ENCODE measurements around the gene URI1.
"Not testable (repeated sequence)": the region's sequence is repeated elsewhere in the genome, so short reads cannot be mapped to it uniquely, and the experiment has no call there.

The URI1 gene

GRCh38 chr19:29947871-29948270 is 5.8 kb downstream of the URI1 start:
- no peak overlapping the region for H3K23ac ChIP-seq (ENCODE audit: low read depth, low read length, poor library complexity)
- H3K27me3 ChIP-seq (ENCODE audit: control insufficient read depth in 3 of 3, insufficient read depth in 3 of 3, low read depth in 1 of 3, low read length in 3 of 3), result no peaks in the 10 kb centered on the region
- H4K8ac ChIP-seq (ENCODE audit: low read depth, low read length), result no peak overlapping the region
- H4K91ac ChIP-seq (ENCODE audit: low read depth, low read length, poor library complexity), result no peak overlapping the region
- no peak overlapping the region for H3K4me2 ChIP-seq (ENCODE audit: insufficient read depth, low read length, poor library complexity, severe bottlenecking)
- no peaks in the 10 kb centered on the region for H3K79me1 ChIP-seq (ENCODE audit: low read depth, low read length)
- H3K4me3 ChIP-seq (ENCODE audit: low read length in 2 of 2), result no peak overlapping the region
- H2AFZ ChIP-seq (ENCODE audit: low read length), result no peak overlapping the region
- H3K4ac ChIP-seq (ENCODE audit: low read length), result no peak overlapping the region
- no peak overlapping the region for H3K9ac ChIP-seq (ENCODE audit: low read depth, low read length, poor library complexity)
- H2BK5ac ChIP-seq (ENCODE audit: low read length), result no peak overlapping the region
- H2BK12ac ChIP-seq (ENCODE audit: low read length), result no peak overlapping the region
- H3K27ac ChIP-seq (replicated peaks; ENCODE audit: low read length), result no peak overlapping the region
- H2AK5ac ChIP-seq (ENCODE audit: low read depth, low read length), result no peak overlapping the region
- H2BK120ac ChIP-seq (ENCODE audit: low read depth, low read length), result no peak overlapping the region
- peaks cover 0 to 23% of the 10 kb centered on the region in 2 donors for H3K9me3 ChIP-seq (replicated peaks in 1 of 2; ENCODE audit: control insufficient read depth in 2 of 2, insufficient read depth in 1 of 2, low read depth in 1 of 2, low read length in 2 of 2)
- no peak overlapping the region for H3K14ac ChIP-seq (ENCODE audit: low read length)
- peaks cover 2 to 15% of the 10 kb centered on the region in 2 donors for H3K36me3 ChIP-seq (replicated peaks in 1 of 2; ENCODE audit: control insufficient read depth in 2 of 2, insufficient read depth in 2 of 2, low read length in 2 of 2)
- H3K18ac ChIP-seq (ENCODE audit: low read length), result no peak overlapping the region
- WGBS, 2 donors (ENCODE audit: extremely low coverage in 2 of 2, insufficient read length in 2 of 2, insufficient replicate concordance in 1 of 2), result no CpG with 5 or more reads among the region's 2 CpGs
- H3K4me1 ChIP-seq (ENCODE audit: control insufficient read depth in 2 of 2, insufficient read depth in 1 of 2, low read depth in 1 of 2, low read length in 2 of 2), result peaks cover 0 to 4% of the 10 kb centered on the region in 2 donors
- DNase-seq (ENCODE audit: low spot score), result no peak
- H2BK15ac ChIP-seq (ENCODE audit: low read length), result no peak overlapping the region

GRCh38 chr19:29948759-29949470 is 6.9 kb downstream of the URI1 start:
- peaks cover 2 to 15% of the 10 kb centered on the region in 2 donors for H3K36me3 ChIP-seq (replicated peaks in 1 of 2; ENCODE audit: control insufficient read depth in 2 of 2, insufficient read depth in 2 of 2, low read length in 2 of 2)
- H4K91ac ChIP-seq (ENCODE audit: low read depth, low read length, poor library complexity); H2BK15ac ChIP-seq (ENCODE audit: low read length); H3K79me1 ChIP-seq (ENCODE audit: low read depth, low read length); H3K4me2 ChIP-seq (ENCODE audit: insufficient read depth, low read length, poor library complexity, severe bottlenecking); H2AK5ac ChIP-seq (ENCODE audit: low read depth, low read length); H3K9ac ChIP-seq (ENCODE audit: low read depth, low read length, poor library complexity); H3K4me1 ChIP-seq (ENCODE audit: control insufficient read depth in 2 of 2, insufficient read depth in 1 of 2, low read depth in 1 of 2, low read length in 2 of 2); H2BK12ac ChIP-seq (ENCODE audit: low read length); H3K4me3 ChIP-seq (ENCODE audit: low read length in 2 of 2); H3K23ac ChIP-seq (ENCODE audit: low read depth, low read length, poor library complexity); H3K27me3 ChIP-seq (ENCODE audit: control insufficient read depth in 3 of 3, insufficient read depth in 3 of 3, low read depth in 1 of 3, low read length in 3 of 3); H3K18ac ChIP-seq (ENCODE audit: low read length); H2BK120ac ChIP-seq (ENCODE audit: low read depth, low read length); H3K4ac ChIP-seq (ENCODE audit: low read length); H4K8ac ChIP-seq (ENCODE audit: low read depth, low read length); H3K27ac ChIP-seq (replicated peaks; ENCODE audit: low read length); H2BK5ac ChIP-seq (ENCODE audit: low read length); DNase-seq (ENCODE audit: low spot score); H3K14ac ChIP-seq (ENCODE audit: low read length); H2AFZ ChIP-seq (ENCODE audit: low read length): not testable (repeated sequence)
- WGBS, 2 donors (ENCODE audit: extremely low coverage in 2 of 2, insufficient read length in 2 of 2, insufficient replicate concordance in 1 of 2), result no CpG with 5 or more reads among the region's 57 CpGs
- peaks cover 0 to 27% of the 10 kb centered on the region in 2 donors for H3K9me3 ChIP-seq (replicated peaks in 1 of 2; ENCODE audit: control insufficient read depth in 2 of 2, insufficient read depth in 1 of 2, low read depth in 1 of 2, low read length in 2 of 2)

GRCh38 chr19:29952177-29952576 is 10.1 kb downstream of the URI1 start:
- H2BK5ac ChIP-seq (ENCODE audit: low read length), result no peak overlapping the region
- H3K4me3 ChIP-seq (ENCODE audit: low read length in 2 of 2), result no peak overlapping the region
- H4K91ac ChIP-seq (ENCODE audit: low read depth, low read length, poor library complexity), result no peak overlapping the region
- H3K4me1 ChIP-seq (ENCODE audit: control insufficient read depth in 2 of 2, insufficient read depth in 1 of 2, low read depth in 1 of 2, low read length in 2 of 2), result no peaks in the 10 kb centered on the region
- no peak overlapping the region for H3K23ac ChIP-seq (ENCODE audit: low read depth, low read length, poor library complexity)
- H3K4me2 ChIP-seq (ENCODE audit: insufficient read depth, low read length, poor library complexity, severe bottlenecking), result no peak overlapping the region
- H3K36me3 ChIP-seq (replicated peaks in 1 of 2; ENCODE audit: control insufficient read depth in 2 of 2, insufficient read depth in 2 of 2, low read length in 2 of 2), result peaks cover 2 to 12% of the 10 kb centered on the region in 2 donors
- H2AFZ ChIP-seq (ENCODE audit: low read length), result no peak overlapping the region
- H3K9me3 ChIP-seq (replicated peaks in 1 of 2; ENCODE audit: control insufficient read depth in 2 of 2, insufficient read depth in 1 of 2, low read depth in 1 of 2, low read length in 2 of 2), result peaks cover 0 to 33% of the 10 kb centered on the region in 2 donors
- H3K9ac ChIP-seq (ENCODE audit: low read depth, low read length, poor library complexity), result no peak overlapping the region
- H3K14ac ChIP-seq (ENCODE audit: low read length), result no peak overlapping the region
- no peak overlapping the region for H2BK120ac ChIP-seq (ENCODE audit: low read depth, low read length)
- H4K8ac ChIP-seq (ENCODE audit: low read depth, low read length), result no peak overlapping the region
- DNase-seq (ENCODE audit: low spot score), result no peak
- no peak overlapping the region for H3K4ac ChIP-seq (ENCODE audit: low read length)
- H2BK15ac ChIP-seq (ENCODE audit: low read length), result no peak overlapping the region
- no CpG with 5 or more reads among the region's 1 CpG for WGBS, 2 donors (ENCODE audit: extremely low coverage in 2 of 2, insufficient read length in 2 of 2, insufficient replicate concordance in 1 of 2)
- H2AK5ac ChIP-seq (ENCODE audit: low read depth, low read length), result no peak overlapping the region
- no peak overlapping the region for H3K27ac ChIP-seq (replicated peaks; ENCODE audit: low read length)
- H3K79me1 ChIP-seq (ENCODE audit: low read depth, low read length), result no peaks in the 10 kb centered on the region
- no peak overlapping the region for H2BK12ac ChIP-seq (ENCODE audit: low read length)
- no peak overlapping the region for H3K18ac ChIP-seq (ENCODE audit: low read length)
- H3K27me3 ChIP-seq (ENCODE audit: control insufficient read depth in 3 of 3, insufficient read depth in 3 of 3, low read depth in 1 of 3, low read length in 3 of 3), result no peaks in the 10 kb centered on the region

- H3K9me3 ChIP-seq (replicated peaks in 1 of 2; ENCODE audit: control insufficient read depth in 2 of 2, insufficient read depth in 1 of 2, low read depth in 1 of 2, low read length in 2 of 2), result peaks cover 0 to 30% of the 10 kb centered on the region in 2 donors
- H3K9ac ChIP-seq (ENCODE audit: low read depth, low read length, poor library complexity), result no peak overlapping the region
- H2BK120ac ChIP-seq (ENCODE audit: low read depth, low read length), result no peak overlapping the region
- H3K4me1 ChIP-seq (ENCODE audit: control insufficient read depth in 2 of 2, insufficient read depth in 1 of 2, low read depth in 1 of 2, low read length in 2 of 2), result no peaks in the 10 kb centered on the region
- no peak overlapping the region for H3K4me3 ChIP-seq (ENCODE audit: low read length in 2 of 2)
- WGBS, 2 donors (ENCODE audit: extremely low coverage in 2 of 2, insufficient read length in 2 of 2, insufficient replicate concordance in 1 of 2), result no CpG with 5 or more reads among the region's 4 CpGs
- no peak overlapping the region for H2AK5ac ChIP-seq (ENCODE audit: low read depth, low read length)
- H4K91ac ChIP-seq (ENCODE audit: low read depth, low read length, poor library complexity), result no peak overlapping the region
- H3K36me3 ChIP-seq (replicated peaks in 1 of 2; ENCODE audit: control insufficient read depth in 2 of 2, insufficient read depth in 2 of 2, low read length in 2 of 2), result peaks cover 2 to 12% of the 10 kb centered on the region in 2 donors
- no peak overlapping the region for H3K4ac ChIP-seq (ENCODE audit: low read length)
- H3K27me3 ChIP-seq (ENCODE audit: control insufficient read depth in 3 of 3, insufficient read depth in 3 of 3, low read depth in 1 of 3, low read length in 3 of 3), result no peaks in the 10 kb centered on the region
- H4K8ac ChIP-seq (ENCODE audit: low read depth, low read length), result no peak overlapping the region
- H2BK15ac ChIP-seq (ENCODE audit: low read length), result no peak overlapping the region
- no peak overlapping the region for H2BK12ac ChIP-seq (ENCODE audit: low read length)
- no peak for DNase-seq (ENCODE audit: low spot score)
- no peak overlapping the region for H3K23ac ChIP-seq (ENCODE audit: low read depth, low read length, poor library complexity)
- H2BK5ac ChIP-seq (ENCODE audit: low read length), result no peak overlapping the region
- no peak overlapping the region for H3K18ac ChIP-seq (ENCODE audit: low read length)
- no peak overlapping the region for H2AFZ ChIP-seq (ENCODE audit: low read length)
- no peaks in the 10 kb centered on the region for H3K79me1 ChIP-seq (ENCODE audit: low read depth, low read length)
- no peak overlapping the region for H3K4me2 ChIP-seq (ENCODE audit: insufficient read depth, low read length, poor library complexity, severe bottlenecking)
- no peak overlapping the region for H3K14ac ChIP-seq (ENCODE audit: low read length)
- H3K27ac ChIP-seq (replicated peaks; ENCODE audit: low read length), result no peak overlapping the region
Observed at GRCh38 chr19:29952646-29953045, 10.6 kb downstream of the URI1 start.

Measured in neuronal stem cell (in vitro differentiated cells).